Keratinocyte (primary cell): ENCODE results near the gene SEC62.

Experiments
- CTCF ChIP-seq, 3 experiments: IDR thresholded peaks in 1 of 3; conservative IDR thresholded peaks in 1 of 3; optimal IDR thresholded peaks in 1 of 3; 2 replicates in 2 of 3; 3 replicates in 1 of 3; pipeline versions ENCODE3 to v1.5.1; 2011; ENCODE audit warnings: low read length in 3 of 3, mild to moderate bottlenecking in 3 of 3, moderate library complexity in 2 of 3, control low read depth in 1 of 3, inconsistent platforms in 1 of 3; ENCODE audit not compliant: insufficient read depth in 2 of 3; ENCODE audit errors: extremely low read depth in 1 of 3
- EZH2 ChIP-seq: IDR thresholded peaks from one replicate; pipeline ENCODE4 v1.6.1; 2012; ENCODE audit warnings: inconsistent platforms, mild to moderate bottlenecking, low read length, moderate library complexity

- TF ChIP-seq CTCF (optimal IDR thresholded peaks at IDR 0.05 in 1 of 3, IDR thresholded peaks at IDR 0.05 in 1 of 3, conservative IDR thresholded peaks at IDR 0.05 in 1 of 3; ENCODE audit: extremely low read depth in 1 of 3, insufficient read depth in 2 of 3, low read length in 3 of 3), result no peak
- no peak for TF ChIP-seq EZH2
Measured at GRCh38 chr3:169939320-169939719, 27.3 kb upstream of the SEC62 start.
